ENCODE results near the gene LMBR1. TPM values are rescaled to one million over a fixed set of nuclear protein-coding genes. Genes with fewer than 3 reads are reported as not detected.
"Not testable (repeated sequence)": the region's sequence is repeated elsewhere in the genome, so short reads cannot be mapped to it uniquely, and the experiment has no call there.

The LMBR1 gene
- total RNA-seq, 1 donor: 53.0 TPM

GRCh38 chr7:156652886-156653568 lies 240.0 kb downstream of the LMBR1 start:
- H3K4me1 ChIP-seq (ENCODE audit: insufficient read depth, low read length): no peaks in the 10 kb centered on the region
- H3K4me3 ChIP-seq (ENCODE audit: low read length): no peak overlapping the region
- H3K9me3 ChIP-seq (ENCODE audit: low read depth, low read length): no peaks in the 10 kb centered on the region
- peaks cover 27% of the 10 kb centered on the region for H3K27me3 ChIP-seq (ENCODE audit: insufficient read depth, low read length)

GRCh38 chr7:156651474-156651873 lies 241.5 kb downstream of the LMBR1 start:
- Histone ChIP-seq H3K4me3 (ENCODE audit: low read length) (no peak overlapping the region), H3K9me3 (ENCODE audit: low read depth, low read length) (no peaks in the 10 kb centered on the region), H3K27me3 (ENCODE audit: insufficient read depth, low read length) (peaks cover 32% of the 10 kb centered on the region), H3K4me1 (ENCODE audit: insufficient read depth, low read length) (no peaks in the 10 kb centered on the region)

GRCh38 chr7:156650042-156650441 lies 242.9 kb downstream of the LMBR1 start:
- Histone ChIP-seq H3K27me3 (ENCODE audit: insufficient read depth, low read length) (peaks cover 32% of the 10 kb centered on the region), H3K4me1 (ENCODE audit: insufficient read depth, low read length) (no peaks in the 10 kb centered on the region), H3K4me3 (ENCODE audit: low read length) (no peak overlapping the region), H3K9me3 (ENCODE audit: low read depth, low read length) (no peaks in the 10 kb centered on the region)

GRCh38 chr7:156647330-156647729 lies 245.7 kb downstream of the LMBR1 start:
- not testable (repeated sequence) for H3K4me1 ChIP-seq (ENCODE audit: insufficient read depth, low read length); H3K9me3 ChIP-seq (ENCODE audit: low read depth, low read length); H3K4me3 ChIP-seq (ENCODE audit: low read length)
- H3K27me3 ChIP-seq (ENCODE audit: insufficient read depth, low read length): peaks cover 44% of the 10 kb centered on the region

- Histone ChIP-seq H3K4me1 (ENCODE audit: insufficient read depth, low read length) (peaks cover 14% of the 10 kb centered on the region), H3K4me3 (ENCODE audit: low read length) (no peak overlapping the region), H3K27me3 (ENCODE audit: insufficient read depth, low read length) (peaks cover 19% of the 10 kb centered on the region), H3K9me3 (ENCODE audit: low read depth, low read length) (no peaks in the 10 kb centered on the region)
Observed at GRCh38 chr7:156642306-156643045, 250.5 kb downstream of the LMBR1 start.

GRCh38 chr7:156640949-156641485 lies 252.0 kb downstream of the LMBR1 start:
- peaks cover 19% of the 10 kb centered on the region for H3K27me3 ChIP-seq (ENCODE audit: insufficient read depth, low read length)
- H3K4me3 ChIP-seq (ENCODE audit: low read length): peak overlapping the region; percentile 63
- no peaks in the 10 kb centered on the region for H3K9me3 ChIP-seq (ENCODE audit: low read depth, low read length)
- peaks cover 14% of the 10 kb centered on the region for H3K4me1 ChIP-seq (ENCODE audit: insufficient read depth, low read length)

GRCh38 chr7:156640257-156640948 lies 252.6 kb downstream of the LMBR1 start, which contains the start of gene RNF32:
Gene RNF32, plus strand, starts transcription at chr7:156640774. Its CDS starts 3,104 bp downstream, at chr7:156643878.
- Histone ChIP-seq H3K4me3 (ENCODE audit: low read length) (peak within 1 kb of the TSS; percentile 63), H3K27me3 (ENCODE audit: insufficient read depth, low read length) (peaks cover 19% of the 10 kb centered on the region), H3K4me1 (ENCODE audit: insufficient read depth, low read length) (peaks cover 14% of the 10 kb centered on the region), H3K9me3 (ENCODE audit: low read depth, low read length) (no peaks in the 10 kb centered on the region)

- no peaks in the 10 kb centered on the region for H3K9me3 ChIP-seq (ENCODE audit: low read depth, low read length)
- peak overlapping the region; percentile 63 for H3K4me3 ChIP-seq (ENCODE audit: low read length)
- peaks cover 14% of the 10 kb centered on the region for H3K4me1 ChIP-seq (ENCODE audit: insufficient read depth, low read length)
- H3K27me3 ChIP-seq (ENCODE audit: insufficient read depth, low read length): peaks cover 19% of the 10 kb centered on the region
Observed at GRCh38 chr7:156639426-156640256, 253.3 kb downstream of the LMBR1 start.

GRCh38 chr7:156638443-156639077 lies 254.4 kb downstream of the LMBR1 start:
- Histone ChIP-seq H3K9me3 (ENCODE audit: low read depth, low read length) (no peaks in the 10 kb centered on the region), H3K27me3 (ENCODE audit: insufficient read depth, low read length) (peaks cover 11% of the 10 kb centered on the region), H3K4me1 (ENCODE audit: insufficient read depth, low read length) (peaks cover 14% of the 10 kb centered on the region), H3K4me3 (ENCODE audit: low read length) (no peak overlapping the region)

- not testable (repeated sequence) for H3K4me3 ChIP-seq (ENCODE audit: low read length); H3K9me3 ChIP-seq (ENCODE audit: low read depth, low read length); H3K27me3 ChIP-seq (ENCODE audit: insufficient read depth, low read length)
- H3K4me1 ChIP-seq (ENCODE audit: insufficient read depth, low read length): peaks cover 14% of the 10 kb centered on the region
Observed at GRCh38 chr7:156637093-156637492, 255.9 kb downstream of the LMBR1 start.

- H3K4me1 ChIP-seq (ENCODE audit: insufficient read depth, low read length): peaks cover 8% of the 10 kb centered on the region
- no peaks in the 10 kb centered on the region for H3K9me3 ChIP-seq (ENCODE audit: low read depth, low read length)
- H3K4me3 ChIP-seq (ENCODE audit: low read length): no peak overlapping the region
- no peaks in the 10 kb centered on the region for H3K27me3 ChIP-seq (ENCODE audit: insufficient read depth, low read length)
Observed at GRCh38 chr7:156635529-156636385, 257.2 kb downstream of the LMBR1 start.

GRCh38 chr7:156634117-156634516 lies 258.9 kb downstream of the LMBR1 start:
- Histone ChIP-seq H3K4me3 (ENCODE audit: low read length) (no peak overlapping the region), H3K4me1 (ENCODE audit: insufficient read depth, low read length) (no peaks in the 10 kb centered on the region), H3K27me3 (ENCODE audit: insufficient read depth, low read length) (no peaks in the 10 kb centered on the region), H3K9me3 (ENCODE audit: low read depth, low read length) (peaks cover 3% of the 10 kb centered on the region)

- no peak overlapping the region for H3K4me3 ChIP-seq (ENCODE audit: low read length)
- H3K4me1 ChIP-seq (ENCODE audit: insufficient read depth, low read length): no peaks in the 10 kb centered on the region
- H3K27me3 ChIP-seq (ENCODE audit: insufficient read depth, low read length): no peaks in the 10 kb centered on the region
- H3K9me3 ChIP-seq (ENCODE audit: low read depth, low read length): peaks cover 15% of the 10 kb centered on the region
Observed at GRCh38 chr7:156629873-156630272, 263.1 kb downstream of the LMBR1 start.
